ENCODE measurements around the gene EIF2B4.

GRCh38 chr2:27353762-27354596 lies 16.2 kb downstream of the EIF2B4 start:
- TF ChIP-seq, protein P1, sequence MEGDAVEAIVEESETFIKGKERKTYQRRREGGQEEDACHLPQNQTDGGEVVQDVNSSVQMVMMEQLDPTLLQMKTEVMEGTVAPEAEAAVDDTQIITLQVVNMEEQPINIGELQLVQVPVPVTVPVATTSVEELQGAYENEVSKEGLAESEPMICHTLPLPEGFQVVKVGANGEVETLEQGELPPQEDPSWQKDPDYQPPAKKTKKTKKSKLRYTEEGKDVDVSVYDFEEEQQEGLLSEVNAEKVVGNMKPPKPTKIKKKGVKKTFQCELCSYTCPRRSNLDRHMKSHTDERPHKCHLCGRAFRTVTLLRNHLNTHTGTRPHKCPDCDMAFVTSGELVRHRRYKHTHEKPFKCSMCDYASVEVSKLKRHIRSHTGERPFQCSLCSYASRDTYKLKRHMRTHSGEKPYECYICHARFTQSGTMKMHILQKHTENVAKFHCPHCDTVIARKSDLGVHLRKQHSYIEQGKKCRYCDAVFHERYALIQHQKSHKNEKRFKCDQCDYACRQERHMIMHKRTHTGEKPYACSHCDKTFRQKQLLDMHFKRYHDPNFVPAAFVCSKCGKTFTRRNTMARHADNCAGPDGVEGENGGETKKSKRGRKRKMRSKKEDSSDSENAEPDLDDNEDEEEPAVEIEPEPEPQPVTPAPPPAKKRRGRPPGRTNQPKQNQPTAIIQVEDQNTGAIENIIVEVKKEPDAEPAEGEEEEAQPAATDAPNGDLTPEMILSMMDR (IDR thresholded peaks at IDR 0.05 in 2 of 3, conservative IDR thresholded peaks at IDR 0.05 in 1 of 3; ENCODE audit: insufficient read depth in 2 of 3, low read depth in 1 of 3, low read length in 3 of 3) = no peak
- TF ChIP-seq MEF2D (tag; conservative IDR thresholded peaks at IDR 0.05; ENCODE audit: low read depth) (no peak), USF2 (CRISPR knock-in tag; IDR thresholded peaks at IDR 0.05) (no peak), CHD2 (IDR thresholded peaks at IDR 0.05; ENCODE audit: low read depth, low read length) (no peak), POLR2A (conservative IDR thresholded peaks at IDR 0.05) (peak; percentile 37), ZBTB11 (CRISPR knock-in tag; IDR thresholded peaks at IDR 0.05) (no peak), NELFE (IDR thresholded peaks at IDR 0.05; ENCODE audit: insufficient read depth, insufficient read length) (no peak), SP1 (CRISPR knock-in tag; IDR thresholded peaks at IDR 0.05) (no peak), STAT5B (CRISPR knock-in tag; IDR thresholded peaks at IDR 0.05) (no peak), POU5F1 (IDR thresholded peaks at IDR 0.05; ENCODE audit: borderline replicate concordance, low read depth, low read length, partially characterized antibody) (no peak), ZNF780A (CRISPR knock-in tag; IDR thresholded peaks at IDR 0.05) (no peak), MYNN (IDR thresholded peaks at IDR 0.05) (peak; percentile 35; the same call in 1 of the 2 replicates), MYNN (CRISPR knock-in tag; IDR thresholded peaks at IDR 0.05) (no peak)
- TF ChIP-seq, protein P2, sequence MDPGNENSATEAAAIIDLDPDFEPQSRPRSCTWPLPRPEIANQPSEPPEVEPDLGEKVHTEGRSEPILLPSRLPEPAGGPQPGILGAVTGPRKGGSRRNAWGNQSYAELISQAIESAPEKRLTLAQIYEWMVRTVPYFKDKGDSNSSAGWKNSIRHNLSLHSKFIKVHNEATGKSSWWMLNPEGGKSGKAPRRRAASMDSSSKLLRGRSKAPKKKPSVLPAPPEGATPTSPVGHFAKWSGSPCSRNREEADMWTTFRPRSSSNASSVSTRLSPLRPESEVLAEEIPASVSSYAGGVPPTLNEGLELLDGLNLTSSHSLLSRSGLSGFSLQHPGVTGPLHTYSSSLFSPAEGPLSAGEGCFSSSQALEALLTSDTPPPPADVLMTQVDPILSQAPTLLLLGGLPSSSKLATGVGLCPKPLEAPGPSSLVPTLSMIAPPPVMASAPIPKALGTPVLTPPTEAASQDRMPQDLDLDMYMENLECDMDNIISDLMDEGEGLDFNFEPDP (CRISPR knock-in tag; IDR thresholded peaks at IDR 0.05) = no peak

Measured in K562 (cell line).